Effector memory CD4-positive, alpha-beta T cell (primary cell): ENCODE measurements around the gene FBLN1.

Experiments
- DNase-seq, 3 donors: peaks; one replicate each; pipeline ENCODE4 v3.0.0-alpha.2; 2020
- H3K27ac ChIP-seq: 2 replicates; pipeline ENCODE4 v1.7.0; 2013; ENCODE audit warnings: mild to moderate bottlenecking, low read length, moderate library complexity; ENCODE audit not compliant: insufficient read depth, poor library complexity, severe bottlenecking
- H3K27me3 ChIP-seq: replicated peaks from 2 replicates; pipeline ENCODE4 v1.7.0; 2013; ENCODE audit warnings: mild to moderate bottlenecking, low read length; ENCODE audit not compliant: insufficient read depth, control insufficient read depth, poor library complexity, severe bottlenecking
- H3K36me3 ChIP-seq: 2 replicates; pipeline ENCODE4 v1.7.0; 2013; ENCODE audit warnings: mild to moderate bottlenecking, low read length, moderate library complexity; ENCODE audit not compliant: control insufficient read depth, insufficient read depth
- H3K4me1 ChIP-seq: 2 replicates; pipeline ENCODE4 v1.7.0; 2013; ENCODE audit warnings: low read length, mild to moderate bottlenecking; ENCODE audit not compliant: control insufficient read depth, insufficient read depth, poor library complexity, severe bottlenecking
- H3K4me3 ChIP-seq: 2 replicates; pipeline ENCODE4 v1.7.0; 2013; ENCODE audit warnings: low read length, low read depth, mild to moderate bottlenecking; ENCODE audit not compliant: insufficient read depth, poor library complexity, severe bottlenecking
- H3K9me3 ChIP-seq: 2 replicates; pipeline ENCODE4 v1.7.0; 2013; ENCODE audit warnings: mild to moderate bottlenecking, low read length, moderate library complexity; ENCODE audit not compliant: control insufficient read depth
- total RNA-seq, 3 donors: gene quantifications; one replicate each; lab custom pipeline; 2026; lab: John Stamatoyannopoulos, UW

The FBLN1 gene, protein sequence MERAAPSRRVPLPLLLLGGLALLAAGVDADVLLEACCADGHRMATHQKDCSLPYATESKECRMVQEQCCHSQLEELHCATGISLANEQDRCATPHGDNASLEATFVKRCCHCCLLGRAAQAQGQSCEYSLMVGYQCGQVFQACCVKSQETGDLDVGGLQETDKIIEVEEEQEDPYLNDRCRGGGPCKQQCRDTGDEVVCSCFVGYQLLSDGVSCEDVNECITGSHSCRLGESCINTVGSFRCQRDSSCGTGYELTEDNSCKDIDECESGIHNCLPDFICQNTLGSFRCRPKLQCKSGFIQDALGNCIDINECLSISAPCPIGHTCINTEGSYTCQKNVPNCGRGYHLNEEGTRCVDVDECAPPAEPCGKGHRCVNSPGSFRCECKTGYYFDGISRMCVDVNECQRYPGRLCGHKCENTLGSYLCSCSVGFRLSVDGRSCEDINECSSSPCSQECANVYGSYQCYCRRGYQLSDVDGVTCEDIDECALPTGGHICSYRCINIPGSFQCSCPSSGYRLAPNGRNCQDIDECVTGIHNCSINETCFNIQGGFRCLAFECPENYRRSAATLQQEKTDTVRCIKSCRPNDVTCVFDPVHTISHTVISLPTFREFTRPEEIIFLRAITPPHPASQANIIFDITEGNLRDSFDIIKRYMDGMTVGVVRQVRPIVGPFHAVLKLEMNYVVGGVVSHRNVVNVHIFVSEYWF
- total RNA-seq = 0 reads per million in 3 donors

DNA sequence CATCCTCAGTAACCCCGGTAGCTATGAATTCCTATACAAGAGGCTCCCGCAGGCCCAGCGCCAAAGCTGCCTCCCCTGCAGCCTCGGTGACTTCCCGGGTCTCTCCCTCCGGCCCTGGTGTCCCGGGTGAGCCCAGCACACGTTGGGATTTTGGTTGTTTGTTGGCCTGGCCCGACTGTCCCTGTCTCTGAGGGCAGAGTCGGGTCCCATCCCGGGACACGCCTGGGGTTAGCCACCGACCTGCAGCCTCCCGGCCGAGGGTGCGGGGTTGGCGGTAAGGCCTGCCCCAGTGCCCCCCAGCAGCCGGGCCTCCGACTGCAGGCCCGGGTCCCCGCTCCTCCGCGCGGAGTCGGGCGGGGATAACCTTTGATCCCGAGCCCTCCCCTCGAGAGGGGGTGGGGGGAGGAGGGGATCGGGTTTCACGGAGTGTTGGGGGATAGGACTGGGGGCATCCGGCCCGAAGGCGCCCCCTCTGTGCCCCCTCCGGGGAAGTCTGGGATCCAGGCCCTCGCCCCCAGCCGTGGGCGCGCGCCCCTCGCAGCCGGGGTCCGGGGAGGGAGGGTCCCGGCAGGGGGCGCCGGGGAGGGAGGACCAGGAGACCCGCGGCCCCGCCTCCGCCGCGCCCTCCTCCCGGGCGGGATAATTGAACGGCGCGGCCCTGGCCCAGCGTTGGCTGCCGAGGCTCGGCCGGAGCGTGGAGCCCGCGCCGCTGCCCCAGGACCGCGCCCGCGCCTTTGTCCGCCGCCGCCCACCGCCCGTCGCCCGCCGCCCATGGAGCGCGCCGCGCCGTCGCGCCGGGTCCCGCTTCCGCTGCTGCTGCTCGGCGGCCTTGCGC lies at the start of gene FBLN1:
Gene FBLN1, plus strand, starts transcription at position 669 of the 835 bp plus-strand sequence. Its CDS starts 103 bp downstream, at position 772.
- no peak for DNase-seq

DNA sequence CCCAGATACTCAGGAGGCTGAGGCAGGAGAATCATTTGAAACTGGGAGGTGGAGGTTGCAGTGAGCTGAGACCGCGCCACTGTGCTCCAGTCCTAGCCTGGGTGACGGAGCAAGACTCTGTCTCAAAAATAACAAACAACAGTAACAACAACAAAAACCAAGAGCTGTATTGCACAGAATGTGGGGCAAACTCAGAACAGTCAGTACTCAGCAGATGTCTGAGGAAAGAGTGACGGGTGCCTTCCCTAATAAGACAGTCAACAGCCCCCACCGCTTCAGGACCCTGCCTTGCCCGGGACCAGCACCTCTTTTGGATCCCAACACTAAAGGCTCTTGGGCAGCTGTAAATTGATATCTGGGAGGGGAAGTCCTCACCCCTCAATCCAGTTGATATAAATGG lies 48.9 kb upstream of the FBLN1 start:
- Histone ChIP-seq H3K4me3 (no peak overlapping the region), H3K9me3 (no peaks in the 10 kb centered on the region), H3K4me1 (no peaks in the 10 kb centered on the region), H3K36me3 (no peaks in the 10 kb centered on the region), H3K27me3 (no peaks in the 10 kb centered on the region), H3K27ac (no peak overlapping the region)
- DNase-seq = no peak

More for the DNA sequence above, at the start of gene FBLN1:
- peak within 1 kb of the TSS; percentile 42 for H3K4me3 ChIP-seq
- H3K27ac ChIP-seq = no peak within 1 kb of the TSS
- peaks cover 6% of the 10 kb centered on the region for H3K4me1 ChIP-seq
- H3K27me3 ChIP-seq = peaks cover 11% of the 10 kb centered on the region
- no peaks in the 10 kb centered on the region for H3K36me3 ChIP-seq
- H3K9me3 ChIP-seq = no peaks in the 10 kb centered on the region

DNA sequence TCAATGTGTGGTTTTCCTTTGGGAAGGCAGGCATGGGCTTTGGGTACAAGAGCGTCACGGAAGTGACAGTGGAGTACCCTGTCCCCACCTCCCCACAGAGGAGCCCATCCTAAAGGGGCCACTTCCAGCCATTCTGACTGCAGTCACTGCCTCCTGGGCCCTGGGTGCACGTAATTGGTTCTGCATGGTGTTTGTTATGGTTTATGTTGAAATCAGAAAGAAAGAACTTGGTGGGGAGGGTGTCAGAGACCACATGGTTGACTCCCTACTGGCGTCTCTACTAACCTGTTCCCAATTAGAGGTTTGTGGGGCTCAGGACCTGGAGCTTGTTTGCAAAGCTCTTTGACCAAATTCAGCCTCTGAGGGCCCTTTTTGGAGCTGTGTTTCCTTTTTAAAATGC lies 48.4 kb upstream of the FBLN1 start:
- Histone ChIP-seq H3K4me1 (no peaks in the 10 kb centered on the region), H3K36me3 (no peaks in the 10 kb centered on the region), H3K4me3 (no peak overlapping the region), H3K27me3 (no peaks in the 10 kb centered on the region), H3K27ac (no peak overlapping the region), H3K9me3 (no peaks in the 10 kb centered on the region)
- DNase-seq = no peak

DNA sequence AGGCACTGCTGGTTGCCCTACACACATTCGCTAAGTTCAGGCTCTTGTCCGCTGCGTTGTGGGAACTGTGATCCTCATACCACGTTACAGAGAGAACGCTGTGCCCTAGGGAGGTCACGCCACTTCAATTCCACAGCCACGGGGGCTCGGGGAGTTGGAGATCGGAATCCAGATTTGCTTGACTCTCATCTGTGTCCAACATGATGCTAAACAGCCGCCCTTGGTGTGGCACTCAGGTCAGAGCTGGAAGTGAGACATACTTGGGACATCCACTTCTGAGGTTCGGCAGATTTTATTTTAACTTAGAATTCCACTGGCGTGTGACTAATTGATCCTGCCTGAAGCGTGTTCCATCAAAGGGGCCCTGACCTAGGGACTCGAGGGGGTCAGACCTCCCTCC lies 47.5 kb upstream of the FBLN1 start:
- no peaks in the 10 kb centered on the region for H3K27me3 ChIP-seq
- no peaks in the 10 kb centered on the region for H3K9me3 ChIP-seq
- DNase-seq = no peak
- H3K36me3 ChIP-seq = no peaks in the 10 kb centered on the region
- H3K4me1 ChIP-seq = no peaks in the 10 kb centered on the region
- no peak overlapping the region for H3K4me3 ChIP-seq
- no peak overlapping the region for H3K27ac ChIP-seq

DNA sequence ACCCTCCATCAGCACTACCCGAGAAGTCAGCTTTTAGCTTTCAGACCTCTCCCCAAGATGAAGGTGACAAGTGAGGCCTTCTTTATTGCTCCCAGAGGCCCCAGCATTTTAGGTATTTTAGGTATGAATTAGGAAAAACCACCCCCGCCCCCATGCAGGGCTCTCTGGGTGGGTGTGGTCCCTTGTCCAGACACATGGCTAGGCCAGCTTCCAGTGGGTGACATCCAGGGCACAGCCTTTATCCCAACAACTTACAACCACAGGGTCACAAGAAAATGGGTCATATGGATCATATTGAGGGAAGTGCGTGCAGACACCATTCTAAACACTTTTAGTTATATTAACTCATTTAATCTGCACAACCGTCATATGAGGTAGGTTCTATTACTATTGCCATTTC lies 47.1 kb upstream of the FBLN1 start:
- no peak for DNase-seq
- Histone ChIP-seq H3K27me3 (no peaks in the 10 kb centered on the region), H3K4me3 (no peak overlapping the region), H3K27ac (no peak overlapping the region), H3K9me3 (no peaks in the 10 kb centered on the region), H3K36me3 (no peaks in the 10 kb centered on the region), H3K4me1 (no peaks in the 10 kb centered on the region)

DNA sequence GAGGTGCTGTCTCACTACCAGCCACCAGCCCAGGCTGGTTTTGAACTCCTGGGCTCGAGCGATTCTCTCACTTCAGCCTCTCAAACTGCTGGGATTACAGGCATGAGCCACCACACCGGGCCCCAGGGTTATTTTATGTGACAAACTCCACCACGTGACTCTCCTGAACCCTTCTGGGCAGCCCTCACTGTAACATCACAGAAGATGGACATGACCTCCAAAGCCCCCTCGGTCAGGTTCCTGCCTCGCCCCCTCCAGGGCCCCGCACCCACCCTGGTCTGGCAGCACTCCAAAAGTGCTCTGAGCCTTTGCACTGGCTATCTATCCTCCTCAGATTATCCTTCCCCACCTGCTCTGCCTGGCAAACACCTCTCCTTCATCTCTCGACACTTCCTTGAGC lies 45.9 kb upstream of the FBLN1 start:
- Histone ChIP-seq H3K27me3 (no peaks in the 10 kb centered on the region), H3K36me3 (no peaks in the 10 kb centered on the region), H3K4me3 (no peak overlapping the region), H3K4me1 (no peaks in the 10 kb centered on the region), H3K9me3 (no peaks in the 10 kb centered on the region), H3K27ac (no peak overlapping the region)
- no peak for DNase-seq

DNA sequence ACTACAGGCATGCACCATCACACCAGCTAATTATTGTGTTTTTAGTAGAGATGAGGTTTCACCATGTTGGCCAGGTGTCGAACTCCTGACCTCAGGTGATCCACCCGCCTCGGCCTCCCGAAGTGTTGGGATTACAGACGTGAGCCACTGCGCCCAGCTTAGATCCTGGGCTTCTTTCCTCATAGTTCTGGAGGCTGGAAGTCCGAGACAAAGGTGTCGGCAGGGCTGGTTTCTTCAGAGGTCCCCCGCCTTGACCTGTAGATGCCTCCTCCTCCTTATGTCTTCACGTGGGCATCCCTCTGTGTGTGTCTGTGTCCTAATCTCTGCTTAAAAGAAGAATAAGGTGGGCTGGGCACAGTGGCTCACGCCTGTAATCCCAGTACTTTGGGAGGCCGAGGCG lies 44.2 kb upstream of the FBLN1 start:
- Histone ChIP-seq H3K27me3 (no peaks in the 10 kb centered on the region), H3K9me3 (no peaks in the 10 kb centered on the region), H3K4me1 (no peaks in the 10 kb centered on the region), H3K4me3 (no peak overlapping the region), H3K27ac (no peak overlapping the region), H3K36me3 (no peaks in the 10 kb centered on the region)
- no peak for DNase-seq

DNA sequence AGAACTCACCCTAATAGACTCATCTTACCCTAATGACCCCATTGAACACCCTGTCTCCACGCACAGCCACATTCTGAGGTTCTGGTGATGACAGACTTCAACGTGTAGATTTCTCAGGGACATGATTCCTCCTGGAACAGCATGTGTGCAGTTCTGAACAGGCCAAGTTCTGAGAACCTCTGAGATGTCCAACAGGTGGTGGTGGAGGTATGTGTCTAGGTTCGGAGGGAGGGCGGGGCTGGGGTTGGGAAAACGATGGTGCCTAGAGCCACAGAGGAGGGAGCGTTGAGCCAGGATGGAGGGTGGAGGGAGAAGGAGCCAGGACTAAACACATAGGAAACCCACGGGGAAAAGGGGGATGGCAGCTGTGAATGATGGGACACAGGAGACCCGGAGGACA lies 43.4 kb upstream of the FBLN1 start:
- no peaks in the 10 kb centered on the region for H3K27me3 ChIP-seq
- no peak overlapping the region for H3K27ac ChIP-seq
- H3K9me3 ChIP-seq = no peaks in the 10 kb centered on the region
- H3K36me3 ChIP-seq = no peaks in the 10 kb centered on the region
- no peak for DNase-seq
- no peak overlapping the region for H3K4me3 ChIP-seq
- H3K4me1 ChIP-seq = no peaks in the 10 kb centered on the region

DNA sequence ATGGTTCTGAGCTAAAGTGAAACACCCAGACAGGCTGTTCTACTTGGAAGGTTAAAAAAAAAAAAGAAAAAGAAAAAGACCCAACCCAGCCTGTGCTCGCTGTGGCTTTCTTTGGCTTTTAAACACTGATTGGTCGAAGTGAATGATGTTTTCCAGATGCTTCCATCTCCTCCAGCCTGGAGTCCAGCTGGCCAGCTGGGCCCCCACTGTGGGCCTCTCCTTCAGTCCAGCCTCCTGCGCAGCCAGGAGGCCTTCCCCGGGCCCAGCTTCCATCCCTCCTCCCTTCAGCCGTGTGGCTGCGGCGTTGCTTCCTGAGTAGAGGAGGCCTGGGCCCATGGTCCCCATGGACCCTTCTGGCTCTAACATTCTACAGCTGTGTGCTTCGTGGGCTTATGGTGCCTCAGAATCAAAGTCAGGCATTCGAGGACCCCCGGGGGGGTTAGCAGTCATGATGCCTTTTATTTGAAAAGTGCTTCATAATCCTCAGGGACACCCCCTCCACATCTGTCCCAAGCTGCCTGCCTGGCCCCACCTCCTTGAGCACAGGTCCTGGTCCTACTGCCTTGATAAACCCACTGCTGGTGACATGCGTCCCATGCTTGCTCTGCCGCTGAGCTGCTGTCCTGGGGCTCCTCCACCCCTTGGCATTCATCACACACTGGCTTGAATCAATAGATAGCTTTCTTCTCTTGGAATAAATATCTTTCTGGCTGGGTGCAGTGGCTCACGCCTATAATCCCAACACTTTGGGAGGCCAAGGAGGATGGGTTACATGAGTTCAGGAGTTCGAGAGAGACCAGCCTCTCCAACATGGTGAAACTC lies 42.2 kb upstream of the FBLN1 start:
- Histone ChIP-seq H3K36me3 (no peaks in the 10 kb centered on the region), H3K4me1 (no peaks in the 10 kb centered on the region), H3K9me3 (no peaks in the 10 kb centered on the region), H3K27ac (no peak overlapping the region), H3K4me3 (no peak overlapping the region), H3K27me3 (no peaks in the 10 kb centered on the region)
- DNase-seq = no peak
